ENCODE results near the gene PARVG.

Gene PARVG, protein sequence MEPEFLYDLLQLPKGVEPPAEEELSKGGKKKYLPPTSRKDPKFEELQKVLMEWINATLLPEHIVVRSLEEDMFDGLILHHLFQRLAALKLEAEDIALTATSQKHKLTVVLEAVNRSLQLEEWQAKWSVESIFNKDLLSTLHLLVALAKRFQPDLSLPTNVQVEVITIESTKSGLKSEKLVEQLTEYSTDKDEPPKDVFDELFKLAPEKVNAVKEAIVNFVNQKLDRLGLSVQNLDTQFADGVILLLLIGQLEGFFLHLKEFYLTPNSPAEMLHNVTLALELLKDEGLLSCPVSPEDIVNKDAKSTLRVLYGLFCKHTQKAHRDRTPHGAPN

DNA sequence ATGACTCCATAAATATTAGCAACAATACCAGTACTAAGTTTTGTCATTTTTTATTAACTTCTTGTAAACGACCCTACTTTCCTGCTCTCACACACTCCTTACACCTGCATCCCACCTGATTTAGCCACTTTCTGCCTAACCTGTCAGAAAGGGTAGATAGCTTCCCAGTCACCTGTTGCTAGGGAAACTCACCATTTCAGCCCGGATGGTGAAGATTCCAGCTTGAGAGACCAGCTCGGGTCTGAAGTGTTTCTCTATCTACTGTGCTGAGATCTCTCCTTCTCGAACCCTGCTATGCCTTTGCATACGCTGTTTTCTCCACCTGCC, at the start of gene PARVG:
TSS of gene PARVG (plus strand) at position 220 of the 327 bp plus-strand sequence. CDS start 2,405 bp downstream, outside the sequence.
- Histone ChIP-seq H3K4me1 (ENCODE audit: control insufficient read depth, low read length) (peaks cover 32% of the 10 kb centered on the region), H3K27ac (ENCODE audit: low read depth, low read length) (no peak within 1 kb of the TSS), H4K20me1 (ENCODE audit: control insufficient read depth, insufficient read depth, low read depth, low read length) (no peaks in the 10 kb centered on the region), H3K36me3 (ENCODE audit: control insufficient read depth, low read length) (no peaks in the 10 kb centered on the region), H3K9me3 (ENCODE audit: control insufficient read depth, insufficient read depth, low read length) (no peaks in the 10 kb centered on the region), H3K4me3 (ENCODE audit: low read length) (peak within 1 kb of the TSS; percentile 64), H3K9me2 (replicated peaks; ENCODE audit: control insufficient read depth, low read length) (no peaks in the 10 kb centered on the region), H3F3A (ENCODE audit: control insufficient read depth, insufficient read depth) (no peaks in the 10 kb centered on the region), H3K4me2 (ENCODE audit: low read length) (peak within 1 kb of the TSS; percentile 50), H3K27me3 (ENCODE audit: control insufficient read depth, low read length) (peaks cover 39% of the 10 kb centered on the region), H3K79me2 (ENCODE audit: control insufficient read depth, low read length) (no peaks in the 10 kb centered on the region)
- TF ChIP-seq EZH2phosphoT487 (IDR thresholded peaks at IDR 0.05; ENCODE audit: borderline replicate concordance, low read length), result no peak
- TF ChIP-seq CTCF (IDR thresholded peaks at IDR 0.05; ENCODE audit: low read depth, low read length, poor library complexity, severe bottlenecking), result no peak

DNA sequence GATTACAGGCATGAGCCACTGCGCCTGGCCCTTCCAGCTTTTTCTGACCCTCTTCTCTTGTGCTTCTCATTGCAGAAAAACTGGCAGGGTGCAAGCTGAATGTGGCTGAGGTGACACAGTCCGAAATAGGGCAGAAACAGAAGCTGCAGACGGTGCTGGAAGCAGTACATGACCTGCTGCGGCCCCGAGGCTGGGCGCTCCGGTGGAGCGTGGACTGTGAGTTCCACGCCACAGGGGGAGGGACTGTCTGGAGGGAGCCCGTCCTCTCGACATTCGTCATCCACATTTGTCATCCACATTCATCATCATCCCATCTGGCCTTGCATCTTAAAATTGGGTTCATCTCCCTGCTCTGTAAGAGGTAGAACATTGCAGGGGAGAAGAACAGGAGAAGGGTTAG, 49.3 kb upstream of the PARVG start:
- H3K4me1 ChIP-seq (ENCODE audit: control insufficient read depth, low read length), result no peaks in the 10 kb centered on the region
- no peaks in the 10 kb centered on the region for H4K20me1 ChIP-seq (ENCODE audit: control insufficient read depth, insufficient read depth, low read depth, low read length)
- no peaks in the 10 kb centered on the region for H3K36me3 ChIP-seq (ENCODE audit: control insufficient read depth, low read length)
- no peaks in the 10 kb centered on the region for H3F3A ChIP-seq (ENCODE audit: control insufficient read depth, insufficient read depth)
- no peak overlapping the region for H3K4me3 ChIP-seq (ENCODE audit: low read length)
- no peaks in the 10 kb centered on the region for H3K79me2 ChIP-seq (ENCODE audit: control insufficient read depth, low read length)
- H3K4me2 ChIP-seq (ENCODE audit: low read length), result no peak overlapping the region
- no peak for TF ChIP-seq CTCF (IDR thresholded peaks at IDR 0.05; ENCODE audit: low read depth, low read length, poor library complexity, severe bottlenecking)
- no peak for TF ChIP-seq EZH2phosphoT487 (IDR thresholded peaks at IDR 0.05; ENCODE audit: borderline replicate concordance, low read length)
- H3K27ac ChIP-seq (ENCODE audit: low read depth, low read length), result no peak overlapping the region
- peaks cover 6% of the 10 kb centered on the region; the same call in 1 of the 2 replicates for H3K9me3 ChIP-seq (ENCODE audit: control insufficient read depth, insufficient read depth, low read length)
- no peaks in the 10 kb centered on the region for H3K9me2 ChIP-seq (replicated peaks; ENCODE audit: control insufficient read depth, low read length)
- H3K27me3 ChIP-seq (ENCODE audit: control insufficient read depth, low read length), result no peaks in the 10 kb centered on the region; the same call in 1 of the 2 replicates

DNA sequence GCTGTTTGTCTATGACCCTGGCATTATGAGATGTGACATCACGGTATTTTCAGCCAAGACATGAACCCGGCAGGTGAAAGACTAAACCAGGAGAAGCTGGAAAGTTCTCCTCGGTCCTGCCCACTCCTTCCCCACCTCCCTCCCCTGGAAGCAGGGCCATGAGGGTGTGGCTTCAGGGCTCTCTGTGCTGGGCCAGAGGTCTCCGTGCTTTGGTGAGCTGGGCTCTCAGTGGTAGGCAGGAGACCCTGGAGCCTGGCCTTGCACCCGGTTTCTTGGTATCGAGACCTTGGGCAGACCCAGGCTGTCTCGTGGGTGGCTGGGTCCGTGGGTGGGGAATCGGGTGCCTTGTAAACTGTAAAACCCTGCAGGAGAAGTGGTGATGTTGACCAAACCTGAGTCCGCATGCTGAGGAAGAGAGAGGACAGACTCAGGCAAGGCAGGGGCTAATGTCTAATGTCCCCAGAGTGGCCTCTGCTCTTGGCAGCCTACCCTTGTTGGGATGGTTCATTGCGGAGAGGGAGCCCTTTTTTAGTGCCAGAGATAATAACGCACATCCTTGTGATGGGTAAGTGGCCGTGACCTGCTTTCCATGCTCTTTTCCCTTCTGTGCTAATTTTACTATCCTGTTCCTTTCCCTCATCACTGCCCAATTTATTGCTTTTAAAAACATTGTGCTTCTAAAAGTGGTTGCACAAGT, 48.6 kb upstream of the PARVG start:
- H3F3A ChIP-seq (ENCODE audit: control insufficient read depth, insufficient read depth), result no peaks in the 10 kb centered on the region
- H3K4me1 ChIP-seq (ENCODE audit: control insufficient read depth, low read length), result no peaks in the 10 kb centered on the region
- TF ChIP-seq EZH2phosphoT487 (IDR thresholded peaks at IDR 0.05; ENCODE audit: borderline replicate concordance, low read length) (no peak), CTCF (IDR thresholded peaks at IDR 0.05; ENCODE audit: low read depth, low read length, poor library complexity, severe bottlenecking) (no peak)
- no peak overlapping the region for H3K4me2 ChIP-seq (ENCODE audit: low read length)
- no peaks in the 10 kb centered on the region for H4K20me1 ChIP-seq (ENCODE audit: control insufficient read depth, insufficient read depth, low read depth, low read length)
- no peaks in the 10 kb centered on the region for H3K9me2 ChIP-seq (replicated peaks; ENCODE audit: control insufficient read depth, low read length)
- no peaks in the 10 kb centered on the region for H3K36me3 ChIP-seq (ENCODE audit: control insufficient read depth, low read length)
- H3K27ac ChIP-seq (ENCODE audit: low read depth, low read length), result no peak overlapping the region
- H3K4me3 ChIP-seq (ENCODE audit: low read length), result no peak overlapping the region
- H3K9me3 ChIP-seq (ENCODE audit: control insufficient read depth, insufficient read depth, low read length), result no peaks in the 10 kb centered on the region
- H3K27me3 ChIP-seq (ENCODE audit: control insufficient read depth, low read length), result no peaks in the 10 kb centered on the region; the same call in 1 of the 2 replicates
- no peaks in the 10 kb centered on the region for H3K79me2 ChIP-seq (ENCODE audit: control insufficient read depth, low read length)
